Panc1 (cell line): ENCODE data around the gene B9D1.

Experiments
- CTCF ChIP-seq: fragments of 450-650 bp; IDR thresholded peaks from 2 replicates; pipeline ENCODE4 v1.5.1; 2017; ENCODE audit warnings: mild to moderate bottlenecking
- POLR2AphosphoS5 ChIP-seq: IDR thresholded peaks from 2 replicates; pipeline ENCODE4 v1.6.1; 2012; ENCODE audit warnings: mild to moderate bottlenecking, low read depth, low read length, moderate library complexity
- REST ChIP-seq, 2 experiments: IDR thresholded peaks; 2 replicates each; pipeline ENCODE4 v1.6.1; 2011 to 2012; ENCODE audit warnings: low read depth in 2 of 2, control low read depth in 1 of 2, low read length in 1 of 2, mild to moderate bottlenecking in 1 of 2, moderate library complexity in 1 of 2; ENCODE audit not compliant: insufficient read depth in 1 of 2
- SIN3A ChIP-seq: IDR thresholded peaks from 2 replicates; pipeline ENCODE4 v1.6.1; 2012; ENCODE audit warnings: low read depth, mild to moderate bottlenecking, low read length, moderate library complexity, borderline replicate concordance; ENCODE audit not compliant: insufficient read depth
- TCF7L2 ChIP-seq: IDR thresholded peaks from 2 replicates; pipeline ENCODE4 v1.6.1; 2011; ENCODE audit warnings: mild to moderate bottlenecking, low read depth, low read length, inconsistent platforms

DNA sequence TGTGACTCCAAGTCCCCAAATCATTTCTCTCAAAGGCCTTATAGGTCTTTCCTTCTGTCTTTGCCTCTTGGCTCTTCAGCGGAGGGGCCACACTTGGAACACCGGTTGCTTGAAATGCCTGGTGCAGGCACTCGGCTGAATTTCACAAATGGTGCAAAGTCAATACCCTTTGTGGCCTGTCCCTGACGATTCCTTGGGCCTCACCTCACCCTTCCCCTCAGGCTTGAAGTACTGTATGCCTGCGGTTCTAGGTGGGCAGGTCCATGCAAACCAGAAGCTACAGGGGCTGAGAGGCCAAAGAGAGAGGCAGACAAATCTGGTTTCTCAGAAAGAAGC, 4.1 kb upstream of the B9D1 start:
- no peak for TF ChIP-seq CTCF
- TF ChIP-seq POLR2AphosphoS5, result no peak
- no peak for TF ChIP-seq REST (IDR thresholded peaks at IDR 0.05; ENCODE audit: insufficient read depth in 1 of 2, low read depth in 2 of 2, low read length in 1 of 2)
- no peak for TF ChIP-seq TCF7L2
- TF ChIP-seq SIN3A, result no peak
